ENCODE data around the gene PRDM15. TPM values are rescaled to one million over a fixed set of nuclear protein-coding genes. Genes with fewer than 3 reads are reported as not detected.

The PRDM15 gene
- total RNA-seq, 4 donors from 2014 or later: 5.3 to 6.8 (median 5.8) TPM

GRCh38 chr21:41917531-41917930, 38.4 kb upstream of the PRDM15 start:
- no peak for TF ChIP-seq CTCF (IDR thresholded peaks at IDR 0.05; ENCODE audit: low read depth)

- TF ChIP-seq CTCF (IDR thresholded peaks at IDR 0.05; ENCODE audit: low read depth): no peak
These were observed 37.8 kb upstream of the PRDM15 start for GRCh38 chr21:41916888-41917433.

- no peak for TF ChIP-seq CTCF (IDR thresholded peaks at IDR 0.05; ENCODE audit: low read depth)
These were observed 35.8 kb upstream of the PRDM15 start for GRCh38 chr21:41914965-41915364.

GRCh38 chr21:41914358-41914757, 35.2 kb upstream of the PRDM15 start:
- TF ChIP-seq CTCF (IDR thresholded peaks at IDR 0.05; ENCODE audit: low read depth): no peak

GRCh38 chr21:41913230-41913629, 34.1 kb upstream of the PRDM15 start:
- TF ChIP-seq CTCF (IDR thresholded peaks at IDR 0.05; ENCODE audit: low read depth): no peak

GRCh38 chr21:41908829-41909228, 29.7 kb upstream of the PRDM15 start:
- no peak for TF ChIP-seq CTCF (IDR thresholded peaks at IDR 0.05; ENCODE audit: low read depth)

GRCh38 chr21:41907496-41908258, 28.5 kb upstream of the PRDM15 start:
- no peak for TF ChIP-seq CTCF (IDR thresholded peaks at IDR 0.05; ENCODE audit: low read depth)

Data from subcutaneous adipose tissue (tissue), 4 donors.